ENCODE results near the gene RPAP2. TPM values are rescaled to one million over a fixed set of nuclear protein-coding genes. Genes with fewer than 3 reads are reported as not detected.

Gene RPAP2
- total and polyA plus RNA-seq, 10 of the 15 experiments (the other 5 are each of a cell fraction or from before 2014, with no cell fraction given): 11.4 to 39.5 (median 21.7) TPM

DNA sequence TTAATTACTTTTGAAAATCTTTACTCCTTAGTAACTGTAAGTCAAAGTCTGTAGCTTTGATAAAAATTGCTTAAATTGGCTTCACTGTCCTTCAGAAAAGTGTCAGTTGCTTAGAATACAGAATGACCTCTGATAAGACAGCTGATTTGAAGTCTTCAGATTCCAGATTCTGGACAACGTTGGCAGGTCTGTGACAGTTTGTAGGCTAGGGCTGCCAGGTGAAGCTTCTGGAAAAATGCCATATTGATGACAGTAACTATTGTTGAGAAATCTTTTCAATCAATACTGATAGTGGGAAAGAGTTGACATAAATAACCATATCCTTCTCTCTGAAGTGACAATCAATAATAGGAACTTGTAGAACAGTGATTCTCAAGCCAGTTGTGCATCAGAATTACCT, 41.3 kb downstream of the RPAP2 start:
- intact Hi-C loops (cut with micrococcal nuclease; ENCODE audit: unreplicated experiment): no loop called here
- BruUV-seq (replicated peaks): no TSS peak
- H3K79me2 ChIP-seq (ENCODE audit: control insufficient read depth, insufficient read depth, low read length): no peaks in the 10 kb centered on the region
- no peak for TF ChIP-seq MTA2 (IDR thresholded peaks at IDR 0.05; ENCODE audit: low read depth)
- TF ChIP-seq FOXM1 (IDR thresholded peaks at IDR 0.05; ENCODE audit: low read depth, low read length): no peak
- TF ChIP-seq RCOR1 (conservative IDR thresholded peaks at IDR 0.05; ENCODE audit: low read depth, low read length): no peak
- TF ChIP-seq IKZF1 (conservative IDR thresholded peaks at IDR 0.05): no peak
- no peak for TF ChIP-seq KDM1A (IDR thresholded peaks at IDR 0.05; ENCODE audit: borderline replicate concordance)
- TF ChIP-seq NFXL1 (IDR thresholded peaks at IDR 0.05; ENCODE audit: borderline replicate concordance): no peak
- no peak for TF ChIP-seq NR2F1 (conservative IDR thresholded peaks at IDR 0.05)
- TF ChIP-seq NFIC (IDR thresholded peaks at IDR 0.05; ENCODE audit: low read depth, low read length): no peak
- POLR2A ChIA-PET: interaction anchor here (0.8 kb wide), 1 partner anchor 12 kb away, joined by 3 read pairs; no protein-coding TSS in a partner anchor
- no peak overlapping the region for H3K4me3 ChIP-seq
- H3K9me3 ChIP-seq (replicated peaks; ENCODE audit: control insufficient read depth, insufficient read depth, low read length): no peaks in the 10 kb centered on the region
- H3K36me3 ChIP-seq (ENCODE audit: control insufficient read depth in 2 of 2, insufficient read depth in 2 of 2, low read length in 1 of 2): peaks cover 0 to 11% of the 10 kb centered on the region in 2 experiments; a peak in 1 of 4 replicates
- no peak overlapping the region for H3K4me2 ChIP-seq (ENCODE audit: control insufficient read depth, insufficient read depth)
- no peaks in the 10 kb centered on the region for H4K20me1 ChIP-seq (ENCODE audit: control insufficient read depth, insufficient read depth)
- H3K27ac ChIP-seq (ENCODE audit: control insufficient read depth, insufficient read depth): no peak overlapping the region
- no peaks in the 10 kb centered on the region for H3K27me3 ChIP-seq (replicated peaks in 1 of 2; ENCODE audit: control insufficient read depth in 2 of 2, insufficient read depth in 2 of 2, low read length in 1 of 2)
- no peak for FAIRE-seq
- CTCF ChIA-PET: interaction anchor here (1.1 to 1.6 kb wide), 2 partner anchors 12 to 30 kb away, joined by 3 to 4 read pairs; no protein-coding TSS in a partner anchor
- no peaks in the 10 kb centered on the region for H3K4me1 ChIP-seq (ENCODE audit: control insufficient read depth, insufficient read depth, low read length)
- no peak overlapping the region for H3K9ac ChIP-seq (ENCODE audit: control insufficient read depth, insufficient read depth, low read length)
- ATAC-seq: no peak
- in situ Hi-C loops (cut with MboI): no loop called here
- RAD21 ChIA-PET (ENCODE audit: unreplicated experiment): interaction anchor here (1.3 kb wide), 1 partner anchor 28 kb away, joined by 5 read pairs; no protein-coding TSS in a partner anchor
- no peak overlapping the region for H2AFZ ChIP-seq (ENCODE audit: control insufficient read depth, low read depth, low read length)
- SMC1A ChIA-PET (ENCODE audit: uncharacterized antibody, unreplicated experiment): interaction anchor here (0.8 to 1.2 kb wide), 2 partner anchors 8 to 15 kb away, joined by 3 to 5 read pairs; no protein-coding TSS in a partner anchor
- WGBS (ENCODE audit: insufficient coverage, insufficient replicate concordance, low lambda C conversion rate, missing lambda C conversion rate): 100% methylated on average over 1 of the region's 1 CpG
- DNase-seq (ENCODE audit: low read depth, low spot score): no peak

DNA sequence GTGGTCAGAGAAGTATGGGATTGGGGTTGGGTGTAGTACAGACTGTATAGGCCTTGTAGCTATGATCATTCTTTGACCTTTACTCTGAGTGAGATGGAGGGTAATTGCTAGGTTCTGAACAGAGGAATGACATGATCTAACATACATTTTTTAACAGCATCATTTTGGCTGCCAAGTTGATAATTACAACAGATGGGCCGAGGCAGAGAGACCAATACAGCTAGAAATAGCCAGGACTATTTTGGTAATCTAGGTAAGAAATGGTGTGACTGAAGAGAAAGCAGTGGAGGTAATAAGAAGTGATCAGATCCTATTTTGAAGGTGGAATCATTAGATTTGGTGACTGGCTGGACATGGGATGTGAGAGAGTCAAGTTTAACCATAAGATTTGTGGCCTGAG, 43.5 kb downstream of the RPAP2 start:
- no peak for DNase-seq (ENCODE audit: low read depth, low spot score)
- no peak overlapping the region for H3K9ac ChIP-seq (ENCODE audit: control insufficient read depth, insufficient read depth, low read length)
- in situ Hi-C loops (cut with MboI) (no loop called here), intact Hi-C loops (cut with micrococcal nuclease; ENCODE audit: unreplicated experiment) (no loop called here)
- RAD21 ChIA-PET (ENCODE audit: unreplicated experiment): no interaction called here
- no TSS peak for BruUV-seq (replicated peaks)
- no peaks in the 10 kb centered on the region for H4K20me1 ChIP-seq (ENCODE audit: control insufficient read depth, insufficient read depth)
- CTCF ChIA-PET: no interaction called here
- no peak overlapping the region for H3K4me3 ChIP-seq
- POLR2A ChIA-PET: interaction anchor here (0.5 kb wide), 1 partner anchor 211 kb away, joined by 4 read pairs; no protein-coding TSS in a partner anchor
- WGBS (ENCODE audit: insufficient coverage, insufficient replicate concordance, low lambda C conversion rate, missing lambda C conversion rate): 95% methylated on average over 1 of the region's 1 CpG
- no peaks in the 10 kb centered on the region for H3K27me3 ChIP-seq (replicated peaks in 1 of 2; ENCODE audit: control insufficient read depth in 2 of 2, insufficient read depth in 2 of 2, low read length in 1 of 2)
- H2AFZ ChIP-seq (ENCODE audit: control insufficient read depth, low read depth, low read length): no peak overlapping the region
- H3K9me3 ChIP-seq (replicated peaks; ENCODE audit: control insufficient read depth, insufficient read depth, low read length): no peaks in the 10 kb centered on the region
- no peaks in the 10 kb centered on the region for H3K4me1 ChIP-seq (ENCODE audit: control insufficient read depth, insufficient read depth, low read length)
- FAIRE-seq: no peak
- H3K79me2 ChIP-seq (ENCODE audit: control insufficient read depth, insufficient read depth, low read length): no peaks in the 10 kb centered on the region
- peaks cover 0 to 13% of the 10 kb centered on the region in 2 experiments; a peak in 2 of 4 replicates for H3K36me3 ChIP-seq (ENCODE audit: control insufficient read depth in 2 of 2, insufficient read depth in 2 of 2, low read length in 1 of 2)
- no peak for ATAC-seq
- no peak overlapping the region for H3K27ac ChIP-seq (ENCODE audit: control insufficient read depth, insufficient read depth)
- SMC1A ChIA-PET (ENCODE audit: uncharacterized antibody, unreplicated experiment): interaction anchor here (0.7 to 1.7 kb wide), 2 partner anchors 13 to 32 kb away, joined by 3 to 4 read pairs; no protein-coding TSS in a partner anchor
- no peak overlapping the region for H3K4me2 ChIP-seq (ENCODE audit: control insufficient read depth, insufficient read depth)
- TF ChIP-seq CHD4 (IDR thresholded peaks at IDR 0.05): no peak
- no peak for TF ChIP-seq JUNB (IDR thresholded peaks at IDR 0.05)
- TF ChIP-seq, protein P1, sequence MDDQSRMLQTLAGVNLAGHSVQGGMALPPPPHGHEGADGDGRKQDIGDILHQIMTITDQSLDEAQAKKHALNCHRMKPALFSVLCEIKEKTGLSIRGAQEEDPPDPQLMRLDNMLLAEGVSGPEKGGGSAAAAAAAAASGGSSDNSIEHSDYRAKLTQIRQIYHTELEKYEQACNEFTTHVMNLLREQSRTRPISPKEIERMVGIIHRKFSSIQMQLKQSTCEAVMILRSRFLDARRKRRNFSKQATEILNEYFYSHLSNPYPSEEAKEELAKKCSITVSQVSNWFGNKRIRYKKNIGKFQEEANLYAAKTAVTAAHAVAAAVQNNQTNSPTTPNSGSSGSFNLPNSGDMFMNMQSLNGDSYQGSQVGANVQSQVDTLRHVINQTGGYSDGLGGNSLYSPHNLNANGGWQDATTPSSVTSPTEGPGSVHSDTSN (IDR thresholded peaks at IDR 0.05; ENCODE audit: insufficient replicate concordance, low read depth, low read length): no peak
- no peak for TF ChIP-seq HDAC2 (IDR thresholded peaks at IDR 0.05)
- no peak for TF ChIP-seq MEF2B (IDR thresholded peaks at IDR 0.05; ENCODE audit: partially characterized antibody, poor library complexity, severe bottlenecking)
- TF ChIP-seq POU2F2 (IDR thresholded peaks at IDR 0.05; ENCODE audit: borderline replicate concordance, low read depth, low read length): no peak
- no peak for TF ChIP-seq ZNF207 (IDR thresholded peaks at IDR 0.05; ENCODE audit: borderline replicate concordance)
- no peak for TF ChIP-seq RELA (IDR thresholded peaks at IDR 0.05; ENCODE audit: borderline replicate concordance, partially characterized antibody)
- no peak for TF ChIP-seq MTA2 (IDR thresholded peaks at IDR 0.05; ENCODE audit: low read depth)
